ENCODE results near the gene DSC2.
"Not testable (repeated sequence)": the region's sequence is repeated elsewhere in the genome, so short reads cannot be mapped to it uniquely, and the experiment has no call there.

GRCh38 chr18:31123125-31123524 lies 20.9 kb upstream of the DSC2 start:
- not testable (repeated sequence) for TF ChIP-seq CTCF, POLR2A (IDR thresholded peaks at IDR 0.05)
